Uterus (tissue), 4 donors: ENCODE results near the gene AGPAT4. TPM values are rescaled to one million over a fixed set of nuclear protein-coding genes. Genes with fewer than 3 reads are reported as not detected.
A peak's percentile ranks its signal among the peaks of the same experiment; 100 is the strongest.
"Not testable (repeated sequence)": the region's sequence is repeated elsewhere in the genome, so short reads cannot be mapped to it uniquely, and the experiment has no call there.

Experiments
- DNase-seq, 2 donors: peaks; one replicate each; pipeline ENCODE4 v3.0.0-alpha.2; 2019 to 2020
- H3K27ac ChIP-seq, 2 donors: fragments of 200-600 bp; sonication (generic); 1 replicate in 1 of 2; 2 replicates in 1 of 2; pipeline ENCODE4 v1.5.1; 2016 to 2018
- H3K27me3 ChIP-seq, 2 donors: fragments of 200-600 bp; sonication (generic); one replicate each; pipeline ENCODE4 v1.5.1; 2018 to 2019; ENCODE audit warnings: control low read depth in 1 of 2
- H3K36me3 ChIP-seq, 2 donors: fragments of 200-600 bp; sonication (generic); one replicate each; pipeline ENCODE4 v1.5.1; 2019; ENCODE audit warnings: control low read depth in 1 of 2
- H3K4me1 ChIP-seq, 2 donors: fragments of 200-600 bp; sonication (generic); one replicate each; pipeline ENCODE4 v1.5.1; 2018 to 2019; ENCODE audit warnings: control low read depth in 1 of 2
- H3K4me3 ChIP-seq, 2 donors: fragments of 200-600 bp; sonication (generic); 1 replicate in 1 of 2; 2 replicates in 1 of 2; pipeline ENCODE4 v1.5.1; 2018 to 2019; ENCODE audit warnings: mild to moderate bottlenecking in 1 of 2
- H3K9me3 ChIP-seq, 2 donors: fragments of 200-600 bp; sonication (generic); one replicate each; pipeline ENCODE4 v1.5.1; 2019; ENCODE audit warnings: control low read depth in 1 of 2
- CTCF ChIP-seq, 4 experiments: fragments of 200-600 bp in 2 of 4; fragments of 450-650 bp in 2 of 4; sonication (generic) in 2 of 4; IDR thresholded peaks; one replicate each; pipeline ENCODE4 v1.5.1; 2016 to 2019; ENCODE audit warnings: antibody characterized with exemption in 4 of 4, mild to moderate bottlenecking in 2 of 4, moderate library complexity in 1 of 4
- POLR2A ChIP-seq, 2 donors: fragments of 450-650 bp; IDR thresholded peaks; one replicate each; pipeline ENCODE4 v1.6.1; 2016; ENCODE audit warnings: antibody characterized with exemption in 2 of 2, mild to moderate bottlenecking in 1 of 2, moderate library complexity in 1 of 2
- intact Hi-C: fragments of 100-400 bp; cut with DNase I; formaldehyde crosslinking; loops from one replicate; pipeline ENCODE4 v1.15.1; 2023; ENCODE audit warnings: low total_unique reads
- total RNA-seq, 4 donors: library from RNA; depleted of rRNA in 3 of 4; stranded (reverse); fragments of >200 nt in 3 of 4; gene quantifications; one replicate each; pipeline versions ENCODE4 v1.1.0 to v1.2.4, GENCODE V29; 2014 to 2023
- donor health status: DM: yes; HTN: yes; CAD: no.

The AGPAT4 gene
- total RNA-seq, 4 donors from 2014 or later = 2.9 to 18.1 (median 15.1) TPM

- no peaks in the 10 kb centered on the region for H3K36me3 ChIP-seq
- H3K4me1 ChIP-seq = no peaks in the 10 kb centered on the region
- TF ChIP-seq CTCF (IDR thresholded peaks at IDR 0.05) = no peak
- TF ChIP-seq POLR2A (IDR thresholded peaks at IDR 0.05) = no peak
- no peak for DNase-seq
- H3K27ac ChIP-seq = no peak overlapping the region
- H3K9me3 ChIP-seq = no peaks in the 10 kb centered on the region
- no peaks in the 10 kb centered on the region for H3K27me3 ChIP-seq
- no peak overlapping the region for H3K4me3 ChIP-seq
- intact Hi-C loops = no loop called here
Observed at GRCh38 chr6:161186173-161186769, 87.6 kb downstream of the AGPAT4 start.

GRCh38 chr6:161181121-161181520, 92.7 kb downstream of the AGPAT4 start:
- Histone ChIP-seq H3K9me3 (no peaks in the 10 kb centered on the region), H3K27ac (no peak overlapping the region), H3K36me3 (no peaks in the 10 kb centered on the region), H3K4me3 (no peak overlapping the region), H3K27me3 (no peaks in the 10 kb centered on the region), H3K4me1 (no peaks in the 10 kb centered on the region)
- DNase-seq = no peak
- intact Hi-C loops = no loop called here
- TF ChIP-seq POLR2A (IDR thresholded peaks at IDR 0.05) = no peak
- TF ChIP-seq CTCF (IDR thresholded peaks at IDR 0.05) = no peak

- intact Hi-C loops, H3K27ac ChIP-seq, H3K4me1 ChIP-seq, H3K27me3 ChIP-seq, H3K9me3 ChIP-seq, H3K4me3 ChIP-seq, H3K36me3 ChIP-seq, DNase-seq: not testable (repeated sequence)
Observed at GRCh38 chr6:161178155-161178554, 95.7 kb downstream of the AGPAT4 start.

- H3K27me3 ChIP-seq, DNase-seq, H3K4me3 ChIP-seq, H3K4me1 ChIP-seq, H3K9me3 ChIP-seq, intact Hi-C loops, H3K36me3 ChIP-seq, H3K27ac ChIP-seq: not testable (repeated sequence)
Observed at GRCh38 chr6:161176428-161176827, 97.4 kb downstream of the AGPAT4 start.

- H3K27ac ChIP-seq, H3K27me3 ChIP-seq, intact Hi-C loops: not testable (repeated sequence)
Observed at GRCh38 chr6:161172769-161173168, 101.1 kb downstream of the AGPAT4 start.

GRCh38 chr6:161171207-161171606, 102.7 kb downstream of the AGPAT4 start:
- Histone ChIP-seq H3K9me3 (no peaks in the 10 kb centered on the region), H3K4me1 (no peaks in the 10 kb centered on the region), H3K36me3 (no peaks in the 10 kb centered on the region), H3K27ac (no peak overlapping the region), H3K4me3 (no peak overlapping the region), H3K27me3 (no peaks in the 10 kb centered on the region)
- DNase-seq = no peak
- TF ChIP-seq POLR2A (IDR thresholded peaks at IDR 0.05) = no peak
- no peak for TF ChIP-seq CTCF (IDR thresholded peaks at IDR 0.05)
- intact Hi-C loops = no loop called here

More at GRCh38 chr6:161172769-161173168, 101.1 kb downstream of the AGPAT4 start:
- not testable (repeated sequence) for H3K4me3 ChIP-seq, H3K36me3 ChIP-seq, H3K4me1 ChIP-seq, H3K9me3 ChIP-seq, DNase-seq

GRCh38 chr6:161169696-161170095, 104.2 kb downstream of the AGPAT4 start:
- no peaks in the 10 kb centered on the region for H3K4me1 ChIP-seq
- TF ChIP-seq POLR2A (IDR thresholded peaks at IDR 0.05) (no peak), CTCF (IDR thresholded peaks at IDR 0.05) (no peak)
- no peaks in the 10 kb centered on the region for H3K27me3 ChIP-seq
- intact Hi-C loops = no loop called here
- H3K36me3 ChIP-seq = no peaks in the 10 kb centered on the region
- H3K27ac ChIP-seq = no peak overlapping the region
- no peaks in the 10 kb centered on the region for H3K9me3 ChIP-seq
- no peak overlapping the region for H3K4me3 ChIP-seq
- peak; percentile 61 to 62 for DNase-seq
